Ishikawa (cell line): ENCODE results near the gene GLIS2.

Experiments used
- CEBPB ChIP-seq: IDR thresholded peaks from 2 replicates; pipeline ENCODE4 v1.6.1; 2012
- CREB1 ChIP-seq: IDR thresholded peaks from 2 replicates; pipeline ENCODE4 v1.6.1; 2012; ENCODE audit warnings: low read depth
- EGR1 ChIP-seq: IDR thresholded peaks from 2 replicates; pipeline ENCODE4 v1.6.1; 2012
- EP300 ChIP-seq: IDR thresholded peaks from 2 replicates; pipeline ENCODE4 v1.6.1; 2012; ENCODE audit warnings: borderline replicate concordance
- FOXM1 ChIP-seq: IDR thresholded peaks from 2 replicates; pipeline ENCODE4 v1.6.1; 2012; ENCODE audit warnings: low read depth, borderline replicate concordance
- NFIC ChIP-seq: IDR thresholded peaks from 2 replicates; pipeline ENCODE4 v1.6.1; 2012
- RAD21 ChIP-seq: IDR thresholded peaks from 2 replicates; pipeline ENCODE4 v1.6.1; 2012; ENCODE audit warnings: low read depth
- TAF1 ChIP-seq: IDR thresholded peaks from 2 replicates; pipeline ENCODE4 v1.6.1; 2012; ENCODE audit warnings: low read depth, mild to moderate bottlenecking
- TCF12 ChIP-seq: IDR thresholded peaks from 2 replicates; pipeline ENCODE4 v1.6.1; 2012; ENCODE audit warnings: low read depth
- TEAD4 ChIP-seq: IDR thresholded peaks from 2 replicates; pipeline ENCODE4 v1.6.1; 2012
- YY1 ChIP-seq: IDR thresholded peaks from 2 replicates; pipeline ENCODE4 v1.6.1; 2012; ENCODE audit warnings: low read depth
- ZBTB7A ChIP-seq: IDR thresholded peaks from 2 replicates; pipeline ENCODE4 v1.6.1; 2012; ENCODE audit warnings: low read depth
- TF ChIP-seq, protein P1 (sequence below): IDR thresholded peaks from 2 replicates; pipeline ENCODE4 v1.6.1; 2012
- TF ChIP-seq, protein P2 (sequence below): IDR thresholded peaks from 2 replicates; pipeline ENCODE4 v1.6.1; 2012; ENCODE audit warnings: low read depth, mild to moderate bottlenecking
- TF ChIP-seq, protein P3 (sequence below): IDR thresholded peaks from 2 replicates; pipeline ENCODE4 v1.6.1; 2012

The GLIS2 gene

DNA sequence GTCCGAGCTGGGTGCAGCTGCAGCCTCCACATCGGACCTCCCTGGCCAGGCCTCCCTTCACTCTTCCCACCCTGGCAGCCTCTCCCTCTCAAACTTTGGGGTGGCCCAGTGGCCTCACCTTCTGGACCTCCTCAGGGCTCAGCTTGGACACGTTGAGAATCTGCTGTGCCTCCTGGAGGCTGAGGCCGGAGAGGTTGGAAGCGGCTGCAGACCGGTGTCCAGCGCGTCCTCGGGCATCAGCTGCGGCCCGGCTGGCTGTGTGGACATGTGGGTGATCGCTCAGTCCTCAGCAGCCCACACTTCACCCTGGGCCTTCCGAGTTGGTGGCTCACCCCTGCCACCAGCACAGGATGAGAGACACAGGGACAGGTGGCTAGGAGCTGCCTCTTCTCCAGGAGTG lies 25.4 kb downstream of the GLIS2 start:
- TF ChIP-seq, protein P1, sequence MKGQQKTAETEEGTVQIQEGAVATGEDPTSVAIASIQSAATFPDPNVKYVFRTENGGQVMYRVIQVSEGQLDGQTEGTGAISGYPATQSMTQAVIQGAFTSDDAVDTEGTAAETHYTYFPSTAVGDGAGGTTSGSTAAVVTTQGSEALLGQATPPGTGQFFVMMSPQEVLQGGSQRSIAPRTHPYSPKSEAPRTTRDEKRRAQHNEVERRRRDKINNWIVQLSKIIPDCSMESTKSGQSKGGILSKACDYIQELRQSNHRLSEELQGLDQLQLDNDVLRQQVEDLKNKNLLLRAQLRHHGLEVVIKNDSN = no peak
- TF ChIP-seq TAF1 (no peak), FOXM1 (no peak), EGR1 (no peak), NFIC (no peak), TEAD4 (no peak), TCF12 (no peak), CREB1 (no peak)
- TF ChIP-seq, protein P2, sequence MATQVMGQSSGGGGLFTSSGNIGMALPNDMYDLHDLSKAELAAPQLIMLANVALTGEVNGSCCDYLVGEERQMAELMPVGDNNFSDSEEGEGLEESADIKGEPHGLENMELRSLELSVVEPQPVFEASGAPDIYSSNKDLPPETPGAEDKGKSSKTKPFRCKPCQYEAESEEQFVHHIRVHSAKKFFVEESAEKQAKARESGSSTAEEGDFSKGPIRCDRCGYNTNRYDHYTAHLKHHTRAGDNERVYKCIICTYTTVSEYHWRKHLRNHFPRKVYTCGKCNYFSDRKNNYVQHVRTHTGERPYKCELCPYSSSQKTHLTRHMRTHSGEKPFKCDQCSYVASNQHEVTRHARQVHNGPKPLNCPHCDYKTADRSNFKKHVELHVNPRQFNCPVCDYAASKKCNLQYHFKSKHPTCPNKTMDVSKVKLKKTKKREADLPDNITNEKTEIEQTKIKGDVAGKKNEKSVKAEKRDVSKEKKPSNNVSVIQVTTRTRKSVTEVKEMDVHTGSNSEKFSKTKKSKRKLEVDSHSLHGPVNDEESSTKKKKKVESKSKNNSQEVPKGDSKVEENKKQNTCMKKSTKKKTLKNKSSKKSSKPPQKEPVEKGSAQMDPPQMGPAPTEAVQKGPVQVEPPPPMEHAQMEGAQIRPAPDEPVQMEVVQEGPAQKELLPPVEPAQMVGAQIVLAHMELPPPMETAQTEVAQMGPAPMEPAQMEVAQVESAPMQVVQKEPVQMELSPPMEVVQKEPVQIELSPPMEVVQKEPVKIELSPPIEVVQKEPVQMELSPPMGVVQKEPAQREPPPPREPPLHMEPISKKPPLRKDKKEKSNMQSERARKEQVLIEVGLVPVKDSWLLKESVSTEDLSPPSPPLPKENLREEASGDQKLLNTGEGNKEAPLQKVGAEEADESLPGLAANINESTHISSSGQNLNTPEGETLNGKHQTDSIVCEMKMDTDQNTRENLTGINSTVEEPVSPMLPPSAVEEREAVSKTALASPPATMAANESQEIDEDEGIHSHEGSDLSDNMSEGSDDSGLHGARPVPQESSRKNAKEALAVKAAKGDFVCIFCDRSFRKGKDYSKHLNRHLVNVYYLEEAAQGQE = no peak

DNA sequence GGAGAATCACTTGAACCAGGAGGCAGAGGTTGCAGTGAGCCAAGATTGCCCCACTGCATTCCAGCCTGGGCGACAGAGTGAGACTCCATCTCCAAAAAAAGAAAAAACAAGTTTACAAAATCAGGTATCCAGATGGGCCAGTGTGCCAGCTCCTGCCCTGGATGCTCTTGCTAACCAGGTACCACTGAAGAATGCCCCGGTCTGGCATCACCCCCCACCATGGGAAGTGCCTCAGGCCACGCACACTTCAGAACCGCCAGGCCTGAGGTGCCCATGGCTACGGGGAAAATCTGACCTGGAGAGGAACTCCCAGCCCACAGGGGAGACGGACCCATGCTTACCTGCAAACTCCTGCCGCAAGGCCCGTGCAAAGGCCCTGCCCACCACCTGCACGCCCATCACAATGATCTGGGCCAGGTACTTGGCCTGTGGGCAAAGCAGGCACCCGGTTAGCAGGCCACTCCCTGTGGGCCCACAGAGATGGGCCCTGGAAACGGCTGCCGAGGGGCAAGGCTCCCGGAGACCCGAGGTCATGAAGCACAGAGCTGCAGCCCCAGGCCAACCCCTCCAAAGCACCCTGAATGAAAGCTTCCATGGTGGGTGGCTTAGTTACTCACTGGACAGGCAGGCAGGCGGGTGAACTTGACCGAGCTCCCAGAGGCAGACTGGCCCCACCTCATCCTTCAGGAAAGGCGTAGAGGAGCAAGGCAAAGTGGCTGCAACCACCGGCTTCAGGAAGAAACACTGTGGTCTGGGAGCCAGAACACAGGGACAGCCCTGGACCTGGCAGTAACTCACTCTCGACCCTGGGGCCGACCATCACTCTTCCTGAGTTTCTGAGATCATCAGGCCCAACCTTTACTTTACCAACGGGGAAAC lies 27.2 kb downstream of the GLIS2 start:
- TF ChIP-seq CEBPB (no peak), ZBTB7A (no peak), RAD21 (no peak), NFIC (no peak), TAF1 (no peak), EGR1 (no peak), YY1 (no peak), TCF12 (no peak), FOXM1 (no peak), CREB1 (no peak), TEAD4 (no peak), EP300 (no peak)
- TF ChIP-seq, protein P2 = no peak
- TF ChIP-seq, protein P3, sequence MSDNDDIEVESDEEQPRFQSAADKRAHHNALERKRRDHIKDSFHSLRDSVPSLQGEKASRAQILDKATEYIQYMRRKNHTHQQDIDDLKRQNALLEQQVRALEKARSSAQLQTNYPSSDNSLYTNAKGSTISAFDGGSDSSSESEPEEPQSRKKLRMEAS = no peak
- TF ChIP-seq, protein P1 = no peak

DNA sequence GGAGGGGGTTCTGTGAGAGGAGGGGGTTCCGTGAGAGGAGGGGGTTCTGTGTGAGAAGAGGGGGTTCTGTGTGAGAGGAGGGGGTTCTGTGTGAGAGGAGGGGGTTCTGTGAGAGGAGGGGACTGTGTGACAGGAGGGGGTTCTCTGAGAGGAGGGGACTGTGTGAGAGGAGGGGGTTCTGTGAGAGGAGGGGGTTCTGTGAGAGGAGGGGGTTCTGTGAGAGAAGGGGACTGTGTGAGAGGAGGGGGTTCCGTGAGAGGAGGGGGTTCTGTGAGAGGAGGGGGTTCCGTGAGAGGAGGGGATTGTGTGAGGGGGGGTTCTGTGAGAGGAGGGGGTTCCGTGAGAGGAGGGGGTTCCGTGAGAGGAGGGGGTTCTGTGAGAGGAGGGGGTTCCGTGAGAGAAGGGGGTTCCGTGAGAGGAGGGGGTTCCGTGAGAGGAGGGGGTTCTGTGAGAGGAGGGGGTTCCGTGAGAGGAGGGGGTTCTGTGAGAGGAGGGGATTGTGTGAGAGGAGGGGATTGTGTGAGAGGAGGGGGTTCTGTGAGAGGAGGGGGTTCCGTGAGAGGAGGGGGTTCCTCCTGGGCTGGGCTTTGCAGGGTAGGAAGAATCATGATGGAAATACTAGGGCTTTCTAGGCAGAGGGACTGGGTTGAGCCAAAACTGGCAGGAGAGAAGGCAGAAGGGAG lies 28.6 kb downstream of the GLIS2 start:
- 0 out of 2 replicates have a peak, but pooled peaks have one; percentile 21 for TF ChIP-seq ZBTB7A

DNA sequence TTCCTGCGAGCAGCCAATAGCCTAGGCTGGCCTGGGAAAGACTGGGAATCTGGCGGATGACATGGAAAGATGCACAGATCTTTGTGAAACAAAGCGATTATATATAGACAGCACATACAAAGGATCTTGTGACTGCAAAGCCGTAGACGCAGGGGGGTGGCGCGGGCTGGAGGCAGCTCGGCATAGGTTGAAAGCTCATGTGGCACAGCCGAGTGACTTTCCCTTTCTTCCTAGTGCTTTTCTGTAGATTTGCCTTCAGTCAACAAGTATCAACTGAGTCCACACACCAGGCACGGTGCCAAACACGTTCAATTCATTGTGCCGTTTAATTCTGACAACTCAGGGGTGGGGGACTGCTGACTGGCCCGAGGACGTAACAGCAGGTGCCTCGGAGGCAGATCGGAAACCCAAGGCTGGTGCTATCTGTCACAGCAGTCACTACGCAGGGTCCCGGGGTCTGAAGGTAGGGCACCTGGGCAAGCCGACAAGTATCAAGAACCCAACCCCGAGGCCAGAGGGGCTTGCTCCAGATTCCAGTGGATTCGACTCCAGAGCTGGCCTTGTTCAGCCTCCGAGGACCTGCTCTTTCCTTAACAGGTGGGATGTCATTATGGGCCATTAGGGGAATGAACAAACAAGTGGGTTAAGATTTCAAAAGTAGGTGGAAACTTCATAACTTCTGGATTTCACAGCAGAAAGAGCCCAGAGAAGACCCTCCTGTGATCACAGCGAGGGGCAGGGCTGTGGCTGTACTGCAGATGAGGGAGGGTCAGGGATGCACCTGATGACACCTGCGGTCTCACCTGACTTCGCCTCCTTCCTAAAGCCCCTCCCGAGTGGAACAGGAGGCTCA lies 29.3 kb downstream of the GLIS2 start:
- TF ChIP-seq EGR1 = no peak
- no peak for TF ChIP-seq FOXM1
- TF ChIP-seq, protein P3 = no peak
- TF ChIP-seq TEAD4 = no peak
- TF ChIP-seq CEBPB = no peak
- no peak for TF ChIP-seq EP300

DNA sequence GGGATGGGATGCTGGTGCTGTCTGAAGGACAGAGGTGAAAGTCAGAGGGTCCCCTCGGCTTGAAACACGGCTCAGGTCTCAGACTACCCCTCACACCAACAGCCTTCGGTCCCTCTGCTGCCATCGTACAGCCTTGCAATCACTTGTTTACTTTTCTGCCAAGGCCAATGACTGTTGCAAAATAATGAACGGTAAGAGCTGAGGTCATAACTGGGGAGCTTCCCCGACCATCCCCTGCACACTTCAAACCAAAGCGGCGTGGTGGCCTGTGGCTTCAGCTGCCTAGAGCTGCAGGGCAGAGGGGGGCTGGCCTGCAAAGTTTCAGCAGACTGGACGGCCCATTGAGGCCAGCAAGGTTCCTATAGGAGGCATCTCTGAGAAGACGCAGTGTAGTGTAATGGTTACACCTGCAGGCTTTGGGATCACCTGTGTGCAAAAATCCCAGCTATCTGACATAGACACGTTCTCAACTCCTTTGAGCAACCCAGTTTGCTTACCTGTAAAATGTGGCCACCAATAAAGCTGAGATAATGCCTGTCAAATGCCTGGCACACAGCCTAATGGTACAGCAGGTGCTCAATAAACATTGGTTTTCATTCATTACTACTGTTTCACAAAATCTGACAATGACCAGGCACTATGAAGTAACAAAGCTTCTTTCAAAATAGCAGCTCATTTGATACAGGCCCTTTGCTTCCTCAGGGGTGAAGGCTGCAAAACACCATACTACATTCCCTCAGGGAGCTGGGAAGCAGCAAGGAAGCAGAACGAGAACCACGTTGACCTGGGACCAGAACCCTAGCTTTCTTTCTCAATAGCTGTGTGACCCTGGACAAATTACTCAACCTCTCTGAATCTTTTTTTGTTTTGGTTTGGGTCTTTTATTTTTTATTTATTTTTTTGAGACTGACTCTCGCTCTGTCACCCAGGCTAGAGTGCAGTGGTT lies 30.2 kb downstream of the GLIS2 start:
- TF ChIP-seq FOXM1 (no peak), YY1 (no peak), TAF1 (no peak), RAD21 (no peak), CEBPB (no peak), TEAD4 (no peak), ZBTB7A (no peak), EP300 (no peak), CREB1 (no peak), TCF12 (no peak), EGR1 (no peak), NFIC (no peak)
- TF ChIP-seq, protein P2 = no peak
- TF ChIP-seq, protein P3 = no peak
- TF ChIP-seq, protein P1 = no peak
